ENCODE data around the gene OR10A3. TPM values are rescaled to one million over a fixed set of nuclear protein-coding genes. Genes with fewer than 3 reads are reported as not detected.

Gene OR10A3
- total RNA-seq, 4 donors from 2014 or later = not detected

DNA sequence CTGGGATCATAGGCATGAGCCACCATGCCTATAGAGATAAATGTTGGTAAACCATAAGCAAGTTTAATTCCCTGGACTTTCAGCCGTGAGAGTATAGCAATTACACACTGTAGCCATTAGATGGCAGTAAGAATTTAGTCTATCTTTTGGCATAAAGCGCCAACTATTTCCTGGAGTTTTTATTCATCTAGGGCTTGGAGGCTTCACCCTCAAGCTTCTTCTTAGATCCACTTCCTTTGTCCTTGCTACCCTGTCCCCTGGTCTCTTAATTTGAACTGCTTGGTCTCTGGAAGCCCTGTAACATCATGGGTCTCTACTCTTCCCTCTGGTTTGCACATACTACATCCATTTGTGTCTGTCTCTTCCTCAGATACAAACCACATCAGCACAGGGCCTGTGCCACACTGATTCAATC is 48.7 kb downstream of the OR10A3 start:
- Histone ChIP-seq H3K9me3 (no peaks in the 10 kb centered on the region), H3K4me1 (peaks cover 0 to 23% (median 4%) of the 10 kb centered on the region in 4 donors), H3K27ac (peak overlapping the region in 3 of 4 donors; percentile 27 to 54 (median 30)), H3K36me3 (no peaks in the 10 kb centered on the region), H3K4me3 (no peak overlapping the region), H3K27me3 (no peaks in the 10 kb centered on the region)
- no peak for TF ChIP-seq POLR2A (IDR thresholded peaks at IDR 0.05)
- TF ChIP-seq, protein P1, sequence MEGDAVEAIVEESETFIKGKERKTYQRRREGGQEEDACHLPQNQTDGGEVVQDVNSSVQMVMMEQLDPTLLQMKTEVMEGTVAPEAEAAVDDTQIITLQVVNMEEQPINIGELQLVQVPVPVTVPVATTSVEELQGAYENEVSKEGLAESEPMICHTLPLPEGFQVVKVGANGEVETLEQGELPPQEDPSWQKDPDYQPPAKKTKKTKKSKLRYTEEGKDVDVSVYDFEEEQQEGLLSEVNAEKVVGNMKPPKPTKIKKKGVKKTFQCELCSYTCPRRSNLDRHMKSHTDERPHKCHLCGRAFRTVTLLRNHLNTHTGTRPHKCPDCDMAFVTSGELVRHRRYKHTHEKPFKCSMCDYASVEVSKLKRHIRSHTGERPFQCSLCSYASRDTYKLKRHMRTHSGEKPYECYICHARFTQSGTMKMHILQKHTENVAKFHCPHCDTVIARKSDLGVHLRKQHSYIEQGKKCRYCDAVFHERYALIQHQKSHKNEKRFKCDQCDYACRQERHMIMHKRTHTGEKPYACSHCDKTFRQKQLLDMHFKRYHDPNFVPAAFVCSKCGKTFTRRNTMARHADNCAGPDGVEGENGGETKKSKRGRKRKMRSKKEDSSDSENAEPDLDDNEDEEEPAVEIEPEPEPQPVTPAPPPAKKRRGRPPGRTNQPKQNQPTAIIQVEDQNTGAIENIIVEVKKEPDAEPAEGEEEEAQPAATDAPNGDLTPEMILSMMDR (IDR thresholded peaks at IDR 0.05) = peak; percentile 60 to 74 (median 68)
- WGBS, 2 donors = 6 to 10% methylated on average over 2 of the region's 2 CpGs
- no peak for DNase-seq (ENCODE audit: low spot score in 2 of 2)

DNA sequence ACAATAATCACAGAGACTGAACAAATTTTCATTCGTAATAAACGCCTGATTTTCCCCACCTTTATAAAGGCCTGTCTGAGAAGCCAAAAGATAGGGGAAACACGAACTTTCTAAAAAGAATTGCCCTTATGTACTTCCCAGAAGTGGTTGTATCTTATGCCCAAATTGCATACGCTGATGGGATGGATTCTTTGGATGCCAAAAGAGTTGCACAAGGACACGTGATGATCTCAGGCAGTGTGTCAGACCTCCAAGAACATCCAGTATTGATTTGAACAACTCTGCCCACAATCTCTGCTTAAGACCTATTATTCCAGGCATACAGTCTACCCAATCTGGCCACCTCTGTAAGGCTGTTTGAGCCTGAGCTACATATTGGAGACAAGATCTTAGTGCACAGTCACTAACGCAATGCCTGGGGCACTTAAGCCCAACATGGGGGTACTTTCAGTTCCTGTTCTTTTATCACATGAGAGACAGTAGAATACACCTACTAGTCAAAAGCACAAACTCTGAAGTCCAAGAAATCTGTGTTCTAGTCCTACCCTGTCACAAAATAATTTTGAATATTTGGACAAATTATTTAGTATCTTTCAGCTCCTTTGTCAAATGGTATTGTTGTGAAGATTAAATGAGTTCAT is 49.3 kb downstream of the OR10A3 start:
- peaks cover 0 to 23% (median 4%) of the 10 kb centered on the region in 4 donors for H3K4me1 ChIP-seq
- H3K9me3 ChIP-seq = no peaks in the 10 kb centered on the region
- no peaks in the 10 kb centered on the region for H3K36me3 ChIP-seq
- WGBS, 2 donors = 47% methylated on average over 6 of the region's 6 CpGs
- H3K27ac ChIP-seq = peak overlapping the region in 1 of 4 donors; percentile 54
- no peak overlapping the region for H3K4me3 ChIP-seq
- TF ChIP-seq EP300 (IDR thresholded peaks at IDR 0.05) (no peak), POLR2A (IDR thresholded peaks at IDR 0.05) (no peak)
- TF ChIP-seq, protein P1 (IDR thresholded peaks at IDR 0.05) = no peak
- no peaks in the 10 kb centered on the region for H3K27me3 ChIP-seq
- no peak for DNase-seq (ENCODE audit: low spot score in 2 of 2)

DNA sequence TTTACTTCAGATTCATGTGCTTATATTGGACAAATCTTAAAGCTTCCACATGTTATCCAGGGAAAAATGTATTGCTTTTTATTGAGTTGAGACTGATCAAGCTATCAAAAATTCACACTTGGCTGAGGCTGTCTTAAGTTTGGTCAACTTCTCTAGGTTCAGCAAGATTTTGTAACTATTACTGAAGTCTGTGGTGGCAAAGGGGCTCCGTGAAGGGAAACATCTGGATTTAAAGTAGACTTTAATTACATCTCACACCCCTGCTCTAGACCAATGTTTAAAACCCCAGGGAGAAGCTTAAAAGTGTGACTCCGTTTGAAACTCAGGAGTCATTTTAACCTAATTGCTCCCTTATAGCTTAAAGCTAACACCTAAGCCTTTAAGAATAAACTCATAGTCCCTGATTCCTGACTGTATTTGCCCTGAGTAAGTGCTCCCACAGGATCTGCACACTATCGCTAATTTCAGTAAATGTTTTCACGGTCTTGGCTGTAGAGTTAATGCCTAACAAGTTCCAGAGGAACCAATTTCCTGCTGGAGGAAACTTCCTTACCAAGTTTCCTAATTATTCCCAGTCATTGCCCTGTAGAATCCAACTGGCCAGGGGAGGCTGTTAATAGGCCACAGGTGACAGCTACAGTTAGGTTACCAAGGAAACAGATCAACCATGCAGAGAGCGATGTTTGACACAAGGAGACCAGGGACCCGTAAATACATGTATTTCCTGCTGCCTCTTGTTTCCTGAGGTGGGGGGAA is 50.9 kb downstream of the OR10A3 start:
- no peak for DNase-seq (ENCODE audit: low spot score in 2 of 2)
- Histone ChIP-seq H3K27ac (peak overlapping the region in 1 of 4 donors; percentile 13), H3K4me1 (peaks cover 0 to 20% (median 4%) of the 10 kb centered on the region in 4 donors), H3K4me3 (peak overlapping the region in 1 of 4 donors; percentile 20), H3K9me3 (no peaks in the 10 kb centered on the region), H3K27me3 (no peaks in the 10 kb centered on the region), H3K36me3 (no peaks in the 10 kb centered on the region)
- TF ChIP-seq EP300 (IDR thresholded peaks at IDR 0.05) (no peak), POLR2A (IDR thresholded peaks at IDR 0.05) (no peak)
- TF ChIP-seq, protein P1 (IDR thresholded peaks at IDR 0.05) = no peak
- 23% methylated on average over 6 of the region's 6 CpGs for WGBS, 2 donors

DNA sequence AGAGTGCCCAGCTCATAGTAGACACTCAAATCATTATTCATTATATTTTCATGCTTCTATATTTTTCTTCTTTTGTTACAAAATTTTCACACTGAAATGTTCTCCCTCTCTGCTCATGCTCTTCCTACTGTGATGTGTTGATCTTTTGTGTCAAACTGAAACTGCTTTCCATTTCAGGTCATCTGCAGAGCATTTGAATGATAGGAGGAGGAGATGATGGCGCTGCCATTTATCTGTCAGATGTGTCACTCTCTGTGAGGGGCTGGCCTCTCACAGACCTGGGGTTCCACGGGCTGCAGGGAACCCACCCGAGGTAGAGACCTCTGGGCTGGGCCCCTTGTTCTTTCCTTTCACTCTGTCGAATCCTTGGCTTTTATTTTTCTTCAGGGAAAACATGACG is 51.5 kb downstream of the OR10A3 start:
- TF ChIP-seq, protein P1 (IDR thresholded peaks at IDR 0.05) = no peak
- TF ChIP-seq POLR2A (IDR thresholded peaks at IDR 0.05) (no peak), EP300 (IDR thresholded peaks at IDR 0.05) (no peak)
- Histone ChIP-seq H3K27me3 (no peaks in the 10 kb centered on the region), H3K4me3 (peak overlapping the region in 1 of 4 donors; percentile 20), H3K9me3 (no peaks in the 10 kb centered on the region), H3K4me1 (peaks cover 0 to 20% (median 4%) of the 10 kb centered on the region in 4 donors), H3K27ac (no peak overlapping the region), H3K36me3 (no peaks in the 10 kb centered on the region)
- DNase-seq (ENCODE audit: low spot score in 2 of 2) = no peak
- WGBS, 2 donors = 39 to 46% methylated on average over 5 of the region's 5 CpGs

Small RNA genes within 50 kb of the gene (small RNA-seq; reads per million reads assigned to genes)
- not detected for gene COX6CP5
- gene RNU6-943P = not detected

Other genes starting within 250 kb of the OR10A3 start
- not detected for gene OVCH2, start 235.2 kb downstream of the OR10A3 start, total RNA-seq
- gene OR5P2, start 144.8 kb downstream of the OR10A3 start, total RNA-seq = not detected
- gene OR5P3, start 110.9 kb downstream of the OR10A3 start, total RNA-seq = not detected
- gene OR10A6, start 10.4 kb downstream of the OR10A3 start, total RNA-seq = not detected
- under 1 TPM in 2 of 4 donors, not detected in 2; 0.44 to 0.60 TPM for gene NLRP10, start 23.7 kb upstream of the OR10A3 start, total RNA-seq
- 100 to 1,000 TPM; 144 to 195 (median 162) TPM for gene EIF3F, start 45.6 kb upstream of the OR10A3 start, total RNA-seq
- 10 to 100 TPM in 3 of 4 donors, 1 to 10 TPM in 1; 9.3 to 14.5 (median 12.5) TPM for gene TUB, start 139.5 kb upstream of the OR10A3 start, total RNA-seq
- 10 to 100 TPM; 11.8 to 28.2 (median 18.9) TPM for gene RIC3, start 227.3 kb upstream of the OR10A3 start, total RNA-seq